Hepatocyte (in vitro differentiated cells): ENCODE data around the gene TWIST2.

ENCODE experiments used
- EZH2 ChIP-seq: fragments of 200-600 bp; sonication (generic); IDR thresholded peaks from 2 replicates; pipeline ENCODE4 v1.6.1; 2016; ENCODE audit warnings: antibody characterized with exemption, mild to moderate bottlenecking, borderline replicate concordance
- EZH2phosphoT487 ChIP-seq: fragments of 200-600 bp; sonication (generic); IDR thresholded peaks from one replicate; pipeline ENCODE4 v1.6.1; 2018; ENCODE audit warnings: antibody characterized with exemption, mild to moderate bottlenecking, low read depth, moderate library complexity; ENCODE audit not compliant: unreplicated experiment, severe bottlenecking
- TF ChIP-seq, protein P1 (sequence below): fragments of 200-600 bp; sonication (generic); IDR thresholded peaks from 2 replicates; pipeline ENCODE4 v1.5.1; 2016; ENCODE audit warnings: antibody characterized with exemption, mild to moderate bottlenecking; ENCODE audit not compliant: poor library complexity

DNA sequence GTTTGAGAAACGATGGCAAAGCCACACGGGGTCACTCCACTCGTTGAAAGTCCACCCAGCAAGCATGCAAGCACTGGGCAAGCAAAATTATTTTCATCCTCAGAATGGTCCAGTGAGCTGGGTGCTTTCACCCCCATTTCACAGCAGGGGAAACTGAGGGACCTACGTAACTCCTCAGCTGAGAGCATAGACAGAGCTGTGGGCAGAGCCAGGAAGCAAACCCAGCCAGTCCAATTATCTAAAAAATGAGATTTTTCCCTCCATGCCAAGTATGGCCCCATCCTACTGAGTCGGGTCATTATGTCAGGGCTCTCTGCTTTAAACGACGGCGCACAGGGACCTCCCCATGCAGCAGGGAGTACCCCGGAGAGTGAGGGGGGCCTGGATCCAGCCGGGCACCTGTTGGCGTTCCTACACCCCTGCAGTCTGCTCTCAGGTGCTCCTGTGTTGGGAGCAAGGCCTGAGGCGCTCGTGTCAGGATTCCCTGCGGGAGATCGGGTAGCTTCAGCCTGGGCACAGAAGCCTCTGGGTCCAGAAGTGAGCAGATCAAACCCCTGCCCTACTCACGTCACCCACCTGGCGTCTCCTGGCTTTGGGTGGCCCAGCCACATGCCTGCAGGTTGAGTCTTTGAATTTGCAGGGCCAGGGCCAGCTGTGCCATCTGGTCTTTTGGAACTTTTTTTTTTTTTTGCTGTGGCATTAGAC lies 17.3 kb downstream of the TWIST2 start:
- no peak for TF ChIP-seq EZH2
- TF ChIP-seq, protein P1, sequence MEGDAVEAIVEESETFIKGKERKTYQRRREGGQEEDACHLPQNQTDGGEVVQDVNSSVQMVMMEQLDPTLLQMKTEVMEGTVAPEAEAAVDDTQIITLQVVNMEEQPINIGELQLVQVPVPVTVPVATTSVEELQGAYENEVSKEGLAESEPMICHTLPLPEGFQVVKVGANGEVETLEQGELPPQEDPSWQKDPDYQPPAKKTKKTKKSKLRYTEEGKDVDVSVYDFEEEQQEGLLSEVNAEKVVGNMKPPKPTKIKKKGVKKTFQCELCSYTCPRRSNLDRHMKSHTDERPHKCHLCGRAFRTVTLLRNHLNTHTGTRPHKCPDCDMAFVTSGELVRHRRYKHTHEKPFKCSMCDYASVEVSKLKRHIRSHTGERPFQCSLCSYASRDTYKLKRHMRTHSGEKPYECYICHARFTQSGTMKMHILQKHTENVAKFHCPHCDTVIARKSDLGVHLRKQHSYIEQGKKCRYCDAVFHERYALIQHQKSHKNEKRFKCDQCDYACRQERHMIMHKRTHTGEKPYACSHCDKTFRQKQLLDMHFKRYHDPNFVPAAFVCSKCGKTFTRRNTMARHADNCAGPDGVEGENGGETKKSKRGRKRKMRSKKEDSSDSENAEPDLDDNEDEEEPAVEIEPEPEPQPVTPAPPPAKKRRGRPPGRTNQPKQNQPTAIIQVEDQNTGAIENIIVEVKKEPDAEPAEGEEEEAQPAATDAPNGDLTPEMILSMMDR, result no peak
- TF ChIP-seq EZH2phosphoT487, result no peak
